ENCODE results near the gene TNS1.

The TNS1 gene

GRCh38 chr2:217908544-217908943 lies 94.3 kb downstream of the TNS1 start:
- Histone ChIP-seq H3K27me3 (ENCODE audit: insufficient read depth, low read length, poor library complexity, severe bottlenecking) (no peaks in the 10 kb centered on the region), H3F3A (ENCODE audit: low read depth) (no peaks in the 10 kb centered on the region), H3K4me1 (ENCODE audit: insufficient read depth, low read length, poor library complexity, severe bottlenecking) (peaks cover 38% of the 10 kb centered on the region), H3K9ac (ENCODE audit: low read depth, low read length, poor library complexity, severe bottlenecking) (no peak overlapping the region), H3K36me3 (ENCODE audit: insufficient read depth, low read length) (no peaks in the 10 kb centered on the region), H3K9me3 (ENCODE audit: insufficient read depth, low read depth, low read length) (no peaks in the 10 kb centered on the region), H4K20me1 (ENCODE audit: insufficient read depth, low read length, poor library complexity, severe bottlenecking) (no peaks in the 10 kb centered on the region), H2AFZ (ENCODE audit: low read length) (no peak overlapping the region), H3K9me2 (replicated peaks; ENCODE audit: low read depth, low read length) (no peaks in the 10 kb centered on the region), H3K4me3 (ENCODE audit: low read length, poor library complexity, severe bottlenecking) (no peak overlapping the region), H3K4me2 (ENCODE audit: low read depth, low read length, poor library complexity, severe bottlenecking) (no peak overlapping the region), H3K79me2 (ENCODE audit: insufficient read depth, low read length) (no peaks in the 10 kb centered on the region)
- TF ChIP-seq, protein P1, sequence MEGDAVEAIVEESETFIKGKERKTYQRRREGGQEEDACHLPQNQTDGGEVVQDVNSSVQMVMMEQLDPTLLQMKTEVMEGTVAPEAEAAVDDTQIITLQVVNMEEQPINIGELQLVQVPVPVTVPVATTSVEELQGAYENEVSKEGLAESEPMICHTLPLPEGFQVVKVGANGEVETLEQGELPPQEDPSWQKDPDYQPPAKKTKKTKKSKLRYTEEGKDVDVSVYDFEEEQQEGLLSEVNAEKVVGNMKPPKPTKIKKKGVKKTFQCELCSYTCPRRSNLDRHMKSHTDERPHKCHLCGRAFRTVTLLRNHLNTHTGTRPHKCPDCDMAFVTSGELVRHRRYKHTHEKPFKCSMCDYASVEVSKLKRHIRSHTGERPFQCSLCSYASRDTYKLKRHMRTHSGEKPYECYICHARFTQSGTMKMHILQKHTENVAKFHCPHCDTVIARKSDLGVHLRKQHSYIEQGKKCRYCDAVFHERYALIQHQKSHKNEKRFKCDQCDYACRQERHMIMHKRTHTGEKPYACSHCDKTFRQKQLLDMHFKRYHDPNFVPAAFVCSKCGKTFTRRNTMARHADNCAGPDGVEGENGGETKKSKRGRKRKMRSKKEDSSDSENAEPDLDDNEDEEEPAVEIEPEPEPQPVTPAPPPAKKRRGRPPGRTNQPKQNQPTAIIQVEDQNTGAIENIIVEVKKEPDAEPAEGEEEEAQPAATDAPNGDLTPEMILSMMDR (conservative IDR thresholded peaks at IDR 0.05; ENCODE audit: low read length) = no peak
- no peak for TF ChIP-seq EZH2phosphoT487 (IDR thresholded peaks at IDR 0.05; ENCODE audit: borderline replicate concordance)

GRCh38 chr2:217907266-217907665 lies 95.5 kb downstream of the TNS1 start:
- Histone ChIP-seq H3K79me2 (ENCODE audit: insufficient read depth, low read length) (no peaks in the 10 kb centered on the region), H4K20me1 (ENCODE audit: insufficient read depth, low read length, poor library complexity, severe bottlenecking) (no peaks in the 10 kb centered on the region), H3K4me3 (ENCODE audit: low read length, poor library complexity, severe bottlenecking) (no peak overlapping the region), H3K9me2 (replicated peaks; ENCODE audit: low read depth, low read length) (no peaks in the 10 kb centered on the region), H2AFZ (ENCODE audit: low read length) (no peak overlapping the region), H3K4me1 (ENCODE audit: insufficient read depth, low read length, poor library complexity, severe bottlenecking) (peaks cover 41% of the 10 kb centered on the region), H3K9me3 (ENCODE audit: insufficient read depth, low read depth, low read length) (no peaks in the 10 kb centered on the region), H3K9ac (ENCODE audit: low read depth, low read length, poor library complexity, severe bottlenecking) (no peak overlapping the region), H3K27me3 (ENCODE audit: insufficient read depth, low read length, poor library complexity, severe bottlenecking) (no peaks in the 10 kb centered on the region), H3K4me2 (ENCODE audit: low read depth, low read length, poor library complexity, severe bottlenecking) (no peak overlapping the region), H3K36me3 (ENCODE audit: insufficient read depth, low read length) (no peaks in the 10 kb centered on the region), H3F3A (ENCODE audit: low read depth) (no peaks in the 10 kb centered on the region)
- no peak for TF ChIP-seq EZH2phosphoT487 (IDR thresholded peaks at IDR 0.05; ENCODE audit: borderline replicate concordance)
- TF ChIP-seq, protein P1 (conservative IDR thresholded peaks at IDR 0.05; ENCODE audit: low read length) = no peak

DNA sequence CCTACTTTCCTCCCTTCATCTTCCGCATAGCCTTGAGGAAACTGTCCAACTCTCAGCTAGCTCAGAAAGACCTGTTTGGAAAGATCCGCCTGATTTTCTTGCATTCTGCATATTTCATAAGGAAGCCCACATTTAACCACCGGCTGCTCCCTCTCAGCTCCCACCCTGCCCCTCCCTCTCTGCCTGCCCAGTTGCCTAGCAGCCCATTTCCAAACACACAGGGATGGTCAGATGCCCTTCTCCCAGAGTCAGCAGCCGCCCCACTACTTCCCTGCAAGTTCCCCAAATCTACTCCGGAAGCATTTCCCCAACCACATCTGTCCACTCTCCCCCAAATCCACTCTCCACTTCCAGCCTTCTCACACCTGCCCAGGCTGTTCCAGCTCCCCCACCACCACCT lies 96.0 kb downstream of the TNS1 start:
- H3K27me3 ChIP-seq (ENCODE audit: insufficient read depth, low read length, poor library complexity, severe bottlenecking) = no peaks in the 10 kb centered on the region
- H3K4me2 ChIP-seq (ENCODE audit: low read depth, low read length, poor library complexity, severe bottlenecking) = no peak overlapping the region
- TF ChIP-seq, protein P1 (conservative IDR thresholded peaks at IDR 0.05; ENCODE audit: low read length) = no peak
- no peak for TF ChIP-seq EZH2phosphoT487 (IDR thresholded peaks at IDR 0.05; ENCODE audit: borderline replicate concordance)
- H2AFZ ChIP-seq (ENCODE audit: low read length) = no peak overlapping the region
- H3K9me3 ChIP-seq (ENCODE audit: insufficient read depth, low read depth, low read length) = no peaks in the 10 kb centered on the region
- no peaks in the 10 kb centered on the region for H3K9me2 ChIP-seq (replicated peaks; ENCODE audit: low read depth, low read length)
- H3K79me2 ChIP-seq (ENCODE audit: insufficient read depth, low read length) = no peaks in the 10 kb centered on the region
- no peak overlapping the region for H3K9ac ChIP-seq (ENCODE audit: low read depth, low read length, poor library complexity, severe bottlenecking)
- H3K4me3 ChIP-seq (ENCODE audit: low read length, poor library complexity, severe bottlenecking) = no peak overlapping the region
- H3K36me3 ChIP-seq (ENCODE audit: insufficient read depth, low read length) = no peaks in the 10 kb centered on the region
- no peaks in the 10 kb centered on the region for H3F3A ChIP-seq (ENCODE audit: low read depth)
- H4K20me1 ChIP-seq (ENCODE audit: insufficient read depth, low read length, poor library complexity, severe bottlenecking) = no peaks in the 10 kb centered on the region
- H3K4me1 ChIP-seq (ENCODE audit: insufficient read depth, low read length, poor library complexity, severe bottlenecking) = peaks cover 41% of the 10 kb centered on the region

Measured in Loucy (cell line).